IPS DF 6.9 (cell line): ENCODE results near the gene FBXO36.
A peak's percentile ranks its signal among the peaks of the same experiment; 100 is the strongest.

Experiments
- DNase-seq: peaks from one replicate; pipeline ENCODE4 v3.0.0-alpha.2; 2013; ENCODE audit warnings: low read depth, low spot score
- H3K27ac ChIP-seq: one replicate; pipeline ENCODE4 v1.5.1; 2013; ENCODE audit warnings: low read length, control low read depth
- H3K27me3 ChIP-seq: 2 replicates; pipeline ENCODE4 v1.6.1; 2013; ENCODE audit warnings: mild to moderate bottlenecking, low read length; ENCODE audit not compliant: control insufficient read depth, insufficient read depth
- H3K36me3 ChIP-seq: 2 replicates; pipeline ENCODE4 v1.6.1; 2013; ENCODE audit warnings: low read length; ENCODE audit not compliant: control insufficient read depth, insufficient read depth
- H3K4me1 ChIP-seq: 2 replicates; pipeline ENCODE4 v1.6.1; 2013; ENCODE audit warnings: low read length; ENCODE audit not compliant: control insufficient read depth, insufficient read depth
- H3K4me3 ChIP-seq: 2 replicates; pipeline ENCODE4 v1.5.1; 2013; ENCODE audit warnings: mild to moderate bottlenecking, low read length
- H3K9me3 ChIP-seq: 2 replicates; pipeline ENCODE4 v1.6.1; 2013; ENCODE audit warnings: low read length, inconsistent platforms; ENCODE audit not compliant: control insufficient read depth, insufficient read depth
- WGBS: extraction: QIAGEN DNeasy Blood & Tissue Kit; methylation state at CpG from one replicate; pipeline ENCODE4 v1.1.7; 2013; ENCODE audit warnings: mixed read lengths, missing lambda C conversion rate; ENCODE audit not compliant: insufficient read length, insufficient coverage; 5-methylcytosine and 5-hydroxymethylcytosine counted together

Gene FBXO36

GRCh38 chr2:229969921-229970320 lies 47.6 kb downstream of the FBXO36 start:
- no peaks in the 10 kb centered on the region for H3K9me3 ChIP-seq
- no peak for DNase-seq
- no peaks in the 10 kb centered on the region for H3K36me3 ChIP-seq
- no peak overlapping the region for H3K4me3 ChIP-seq
- H3K27me3 ChIP-seq: no peaks in the 10 kb centered on the region
- no peak overlapping the region for H3K27ac ChIP-seq
- no CpG with 5 or more reads among the region's 3 CpGs for WGBS
- no peaks in the 10 kb centered on the region for H3K4me1 ChIP-seq

- no CpG with 5 or more reads among the region's 3 CpGs for WGBS
- H3K9me3 ChIP-seq: no peaks in the 10 kb centered on the region
- no peak overlapping the region for H3K4me3 ChIP-seq
- no peak for DNase-seq
- H3K27me3 ChIP-seq: no peaks in the 10 kb centered on the region
- no peaks in the 10 kb centered on the region for H3K4me1 ChIP-seq
- H3K36me3 ChIP-seq: no peaks in the 10 kb centered on the region
- H3K27ac ChIP-seq: no peak overlapping the region
These were observed 48.1 kb downstream of the FBXO36 start for GRCh38 chr2:229970406-229970805.

- H3K4me1 ChIP-seq: no peaks in the 10 kb centered on the region
- WGBS: no CpG with 5 or more reads among the region's 3 CpGs
These were observed 49.0 kb downstream of the FBXO36 start for GRCh38 chr2:229971298-229971790.

GRCh38 chr2:229974266-229974665 lies 52.0 kb downstream of the FBXO36 start:
- H3K27me3 ChIP-seq: no peaks in the 10 kb centered on the region
- no peaks in the 10 kb centered on the region for H3K9me3 ChIP-seq
- no peaks in the 10 kb centered on the region for H3K36me3 ChIP-seq
- no CpG with 5 or more reads among the region's 6 CpGs for WGBS
- no peak overlapping the region for H3K27ac ChIP-seq
- no peak overlapping the region for H3K4me3 ChIP-seq
- H3K4me1 ChIP-seq: no peaks in the 10 kb centered on the region
- no peak for DNase-seq

More at GRCh38 chr2:229971298-229971790, 49.0 kb downstream of the FBXO36 start:
- no peak overlapping the region for H3K27ac ChIP-seq
- no peak overlapping the region for H3K4me3 ChIP-seq
- no peaks in the 10 kb centered on the region for H3K9me3 ChIP-seq
- H3K27me3 ChIP-seq: no peaks in the 10 kb centered on the region
- H3K36me3 ChIP-seq: no peaks in the 10 kb centered on the region
- DNase-seq: no peak

GRCh38 chr2:229980431-229981184 lies 58.3 kb downstream of the FBXO36 start:
- no peaks in the 10 kb centered on the region for H3K9me3 ChIP-seq
- no peak overlapping the region for H3K4me3 ChIP-seq
- no peak for DNase-seq
- no CpG with 5 or more reads among the region's 7 CpGs for WGBS
- H3K27me3 ChIP-seq: no peaks in the 10 kb centered on the region
- H3K36me3 ChIP-seq: no peaks in the 10 kb centered on the region
- H3K4me1 ChIP-seq: no peaks in the 10 kb centered on the region; the same call in 1 of the 2 replicates
- no peak overlapping the region for H3K27ac ChIP-seq

GRCh38 chr2:229993236-229993635 lies 70.9 kb downstream of the FBXO36 start:
- no CpG with 5 or more reads among the region's 6 CpGs for WGBS
- Histone ChIP-seq H3K27me3 (no peaks in the 10 kb centered on the region), H3K9me3 (no peaks in the 10 kb centered on the region), H3K4me3 (no peak overlapping the region), H3K4me1 (no peaks in the 10 kb centered on the region), H3K36me3 (no peaks in the 10 kb centered on the region), H3K27ac (no peak overlapping the region)
- DNase-seq: no peak

GRCh38 chr2:229996320-229996719 lies 74.0 kb downstream of the FBXO36 start:
- H3K9me3 ChIP-seq: no peaks in the 10 kb centered on the region
- no peaks in the 10 kb centered on the region for H3K36me3 ChIP-seq
- no peak overlapping the region for H3K27ac ChIP-seq
- WGBS: no CpG with 5 or more reads among the region's 4 CpGs
- no peak for DNase-seq
- H3K4me3 ChIP-seq: no peak overlapping the region
- H3K27me3 ChIP-seq: no peaks in the 10 kb centered on the region
- H3K4me1 ChIP-seq: no peaks in the 10 kb centered on the region

GRCh38 chr2:229997565-229997964 lies 75.3 kb downstream of the FBXO36 start:
- H3K4me3 ChIP-seq: no peak overlapping the region
- H3K4me1 ChIP-seq: no peaks in the 10 kb centered on the region
- H3K27me3 ChIP-seq: no peaks in the 10 kb centered on the region
- no peak overlapping the region for H3K27ac ChIP-seq
- H3K9me3 ChIP-seq: no peaks in the 10 kb centered on the region
- no CpG with 5 or more reads among the region's 3 CpGs for WGBS
- H3K36me3 ChIP-seq: no peaks in the 10 kb centered on the region
- no peak for DNase-seq

GRCh38 chr2:230000118-230000841 lies 78.0 kb downstream of the FBXO36 start:
- Histone ChIP-seq H3K27ac (no peak overlapping the region), H3K9me3 (no peaks in the 10 kb centered on the region), H3K36me3 (no peaks in the 10 kb centered on the region), H3K27me3 (no peaks in the 10 kb centered on the region), H3K4me3 (no peak overlapping the region), H3K4me1 (no peaks in the 10 kb centered on the region)
- no CpG with 5 or more reads among the region's 6 CpGs for WGBS
- no peak for DNase-seq

GRCh38 chr2:230007931-230008707 lies 85.8 kb downstream of the FBXO36 start:
- DNase-seq: peak; percentile 27
- Histone ChIP-seq H3K27me3 (no peaks in the 10 kb centered on the region), H3K4me3 (no peak overlapping the region), H3K9me3 (no peaks in the 10 kb centered on the region), H3K36me3 (no peaks in the 10 kb centered on the region), H3K4me1 (no peaks in the 10 kb centered on the region; the same call in 1 of the 2 replicates), H3K27ac (no peak overlapping the region)
- WGBS: no CpG with 5 or more reads among the region's 12 CpGs
